GM19238 (cell line): Measurements from ENCODE around the gene CSTF2T.
"Not testable (repeated sequence)": the region's sequence is repeated elsewhere in the genome, so short reads cannot be mapped to it uniquely, and the experiment has no call there.

ENCODE experiments used
- DNase-seq: peaks from one replicate; pipeline ENCODE4 v3.0.0; 2011; ENCODE audit warnings: low spot score; ENCODE audit not compliant: insufficient read length

The CSTF2T gene

GRCh38 chr10:51698473-51699063, 827 bp downstream of the CSTF2T start:
- no peak for DNase-seq

- no peak for DNase-seq
Observed at GRCh38 chr10:51696251-51696650, 3.1 kb downstream of the CSTF2T start.

- no peak for DNase-seq
Observed at GRCh38 chr10:51694086-51694768, 5.2 kb downstream of the CSTF2T start.

GRCh38 chr10:51691135-51691534, 8.3 kb downstream of the CSTF2T start:
- DNase-seq: no peak

- DNase-seq: no peak
Observed at GRCh38 chr10:51689536-51689935, 9.9 kb downstream of the CSTF2T start.

- DNase-seq: not testable (repeated sequence)
Observed at GRCh38 chr10:51688826-51689225, 10.6 kb downstream of the CSTF2T start.

GRCh38 chr10:51687296-51687695, 12.1 kb downstream of the CSTF2T start:
- no peak for DNase-seq

GRCh38 chr10:51685768-51686167, 13.6 kb downstream of the CSTF2T start:
- DNase-seq: no peak

GRCh38 chr10:51683031-51683691, 16.2 kb downstream of the CSTF2T start:
- no peak for DNase-seq

- DNase-seq: no peak
Observed at GRCh38 chr10:51679841-51680240, 19.6 kb downstream of the CSTF2T start.

GRCh38 chr10:51675088-51675487, 24.3 kb downstream of the CSTF2T start:
- no peak for DNase-seq

- DNase-seq: no peak
Observed at GRCh38 chr10:51672039-51672535, 27.3 kb downstream of the CSTF2T start.

GRCh38 chr10:51669041-51669440, 30.4 kb downstream of the CSTF2T start:
- no peak for DNase-seq

GRCh38 chr10:51668336-51668689, 31.1 kb downstream of the CSTF2T start:
- no peak for DNase-seq

GRCh38 chr10:51667678-51668335, 31.6 kb downstream of the CSTF2T start:
- DNase-seq: no peak

- no peak for DNase-seq
Observed at GRCh38 chr10:51666456-51666855, 32.9 kb downstream of the CSTF2T start.

GRCh38 chr10:51663086-51663485, 36.3 kb downstream of the CSTF2T start:
- DNase-seq: no peak

- DNase-seq: no peak
Observed at GRCh38 chr10:51659344-51659743, 40.1 kb downstream of the CSTF2T start.

GRCh38 chr10:51658000-51658399, 41.4 kb downstream of the CSTF2T start:
- no peak for DNase-seq

GRCh38 chr10:51656503-51656902, 42.9 kb downstream of the CSTF2T start:
- no peak for DNase-seq

- no peak for DNase-seq
Observed at GRCh38 chr10:51654918-51655317, 44.5 kb downstream of the CSTF2T start.

GRCh38 chr10:51653025-51653424, 46.4 kb downstream of the CSTF2T start:
- no peak for DNase-seq
